OCI-LY1 (cell line): ENCODE data around the gene PDE6G.

Experiments
- H2AFZ ChIP-seq: fragments of 200-600 bp; sonication (generic), shearing (Covaris generic); 2 replicates; pipeline ENCODE4 v1.6.0; 2014; ENCODE audit warnings: antibody characterized with exemption, mild to moderate bottlenecking, low read length
- H3F3A ChIP-seq: fragments of 200-600 bp; sonication (generic), shearing (Covaris generic); 2 replicates; pipeline ENCODE4 v1.6.0; 2014; ENCODE audit warnings: mild to moderate bottlenecking, antibody characterized with exemption, low read length, moderate library complexity; ENCODE audit not compliant: insufficient read depth
- H3K27ac ChIP-seq: fragments of 200-600 bp; sonication (generic); 2 replicates; pipeline ENCODE4 v1.5.1; 2014; ENCODE audit warnings: low read length, mixed run types, mild to moderate bottlenecking, low read depth; ENCODE audit not compliant: poor library complexity, severe bottlenecking
- H3K27me3 ChIP-seq: fragments of 200-600 bp; sonication (generic); 2 replicates; pipeline ENCODE4 v1.6.0; 2014; ENCODE audit warnings: antibody characterized with exemption, mild to moderate bottlenecking, low read length, moderate library complexity; ENCODE audit not compliant: insufficient read depth
- H3K36me3 ChIP-seq: fragments of 200-600 bp; sonication (generic); 2 replicates; pipeline ENCODE4 v1.6.1; 2014; ENCODE audit warnings: mild to moderate bottlenecking, antibody characterized with exemption, low read length, moderate library complexity, mixed read lengths; ENCODE audit not compliant: insufficient read depth
- H3K4me1 ChIP-seq: fragments of 200-600 bp; sonication (generic); 2 replicates; pipeline ENCODE4 v1.5.1; 2014; ENCODE audit warnings: mild to moderate bottlenecking, low read length, moderate library complexity; ENCODE audit not compliant: insufficient read depth, severe bottlenecking
- H3K4me2 ChIP-seq: fragments of 200-600 bp; sonication (generic), shearing (Covaris generic); 2 replicates; pipeline ENCODE4 v1.6.1; 2014; ENCODE audit warnings: low read length
- H3K4me3 ChIP-seq: fragments of 200-600 bp; sonication (generic); 2 replicates; pipeline ENCODE4 v1.5.1; 2014; ENCODE audit warnings: low read length, low read depth, mild to moderate bottlenecking, mixed read lengths; ENCODE audit not compliant: poor library complexity, severe bottlenecking
- H3K79me2 ChIP-seq: fragments of 200-600 bp; shearing (Covaris generic); 2 replicates; pipeline ENCODE4 v1.6.1; 2016; ENCODE audit warnings: mixed run types, low read length, mixed read lengths; ENCODE audit not compliant: insufficient read depth
- H3K9ac ChIP-seq: fragments of 200-600 bp; sonication (generic), shearing (Covaris generic); 2 replicates; pipeline ENCODE4 v1.6.1; 2014; ENCODE audit warnings: mild to moderate bottlenecking, low read length, mixed read lengths
- H3K9me2 ChIP-seq: fragments of 200-600 bp; sonication (generic), shearing (Covaris generic); 2 replicates; pipeline ENCODE4 v1.6.1; 2014; ENCODE audit warnings: low read depth, mild to moderate bottlenecking, low read length, mixed read lengths
- H3K9me3 ChIP-seq: fragments of 200-600 bp; shearing (Covaris generic); 2 replicates; pipeline ENCODE4 v1.6.1; 2014; ENCODE audit warnings: low read length, mixed read lengths
- H4K20me1 ChIP-seq: fragments of 200-600 bp; sonication (generic), shearing (Covaris generic); 2 replicates; pipeline ENCODE4 v1.6.0; 2016; ENCODE audit warnings: mild to moderate bottlenecking, low read length; ENCODE audit not compliant: insufficient read depth
- EZH2 ChIP-seq: fragments of 200-600 bp; sonication (generic), shearing (Covaris generic); IDR thresholded peaks from 2 replicates; pipeline ENCODE4 v1.8.0; 2017; ENCODE audit warnings: borderline replicate concordance, mixed run types, mild to moderate bottlenecking, antibody characterized with exemption, low read length, moderate library complexity, mixed read lengths
- TF ChIP-seq, protein P1 (sequence below): fragments of 200-600 bp; sonication (generic), shearing (Covaris generic); IDR thresholded peaks from 2 replicates; pipeline ENCODE4 v1.5.1; 2017; ENCODE audit warnings: mild to moderate bottlenecking, antibody characterized with exemption, low read length, moderate library complexity, mixed read lengths

Gene PDE6G

GRCh38 chr17:81691608-81692007 lies 35.3 kb upstream of the PDE6G start:
- Histone ChIP-seq H3K9me3 (no peaks in the 10 kb centered on the region), H3K4me3 (no peak overlapping the region), H3K79me2 (no peaks in the 10 kb centered on the region), H3F3A (no peaks in the 10 kb centered on the region), H3K9ac (no peak overlapping the region), H4K20me1 (no peaks in the 10 kb centered on the region), H3K36me3 (peaks cover 93% of the 10 kb centered on the region), H2AFZ (no peak overlapping the region), H3K27me3 (no peaks in the 10 kb centered on the region), H3K9me2 (no peaks in the 10 kb centered on the region), H3K4me1 (no peaks in the 10 kb centered on the region), H3K4me2 (no peak overlapping the region), H3K27ac (no peak overlapping the region)
- no peak for TF ChIP-seq EZH2
- TF ChIP-seq, protein P1, sequence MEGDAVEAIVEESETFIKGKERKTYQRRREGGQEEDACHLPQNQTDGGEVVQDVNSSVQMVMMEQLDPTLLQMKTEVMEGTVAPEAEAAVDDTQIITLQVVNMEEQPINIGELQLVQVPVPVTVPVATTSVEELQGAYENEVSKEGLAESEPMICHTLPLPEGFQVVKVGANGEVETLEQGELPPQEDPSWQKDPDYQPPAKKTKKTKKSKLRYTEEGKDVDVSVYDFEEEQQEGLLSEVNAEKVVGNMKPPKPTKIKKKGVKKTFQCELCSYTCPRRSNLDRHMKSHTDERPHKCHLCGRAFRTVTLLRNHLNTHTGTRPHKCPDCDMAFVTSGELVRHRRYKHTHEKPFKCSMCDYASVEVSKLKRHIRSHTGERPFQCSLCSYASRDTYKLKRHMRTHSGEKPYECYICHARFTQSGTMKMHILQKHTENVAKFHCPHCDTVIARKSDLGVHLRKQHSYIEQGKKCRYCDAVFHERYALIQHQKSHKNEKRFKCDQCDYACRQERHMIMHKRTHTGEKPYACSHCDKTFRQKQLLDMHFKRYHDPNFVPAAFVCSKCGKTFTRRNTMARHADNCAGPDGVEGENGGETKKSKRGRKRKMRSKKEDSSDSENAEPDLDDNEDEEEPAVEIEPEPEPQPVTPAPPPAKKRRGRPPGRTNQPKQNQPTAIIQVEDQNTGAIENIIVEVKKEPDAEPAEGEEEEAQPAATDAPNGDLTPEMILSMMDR = no peak

DNA sequence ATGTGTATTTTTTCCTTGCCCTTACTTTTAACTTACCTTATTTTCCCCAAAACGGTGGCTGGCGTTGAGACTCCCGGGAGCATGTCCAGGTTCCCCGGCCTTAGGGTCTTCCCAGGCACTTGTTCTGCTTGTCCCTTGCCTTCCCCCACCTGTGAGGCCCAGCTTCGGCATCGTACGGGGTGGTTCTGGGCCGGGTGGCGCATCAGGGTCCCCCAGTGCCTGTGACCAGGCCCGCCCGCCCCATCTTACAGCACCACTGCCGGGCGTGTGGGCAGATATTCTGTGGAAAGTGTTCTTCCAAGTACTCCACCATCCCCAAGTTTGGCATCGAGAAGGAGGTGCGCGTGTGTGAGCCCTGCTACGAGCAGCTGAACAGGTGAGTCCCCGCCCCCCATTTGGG lies 34.9 kb upstream of the PDE6G start:
- no peak for TF ChIP-seq EZH2
- TF ChIP-seq, protein P1 = no peak
- Histone ChIP-seq H3K36me3 (peaks cover 93% of the 10 kb centered on the region), H3K79me2 (no peaks in the 10 kb centered on the region), H4K20me1 (no peaks in the 10 kb centered on the region), H3K4me3 (no peak overlapping the region), H3K9ac (no peak overlapping the region), H3K9me2 (no peaks in the 10 kb centered on the region), H3K4me2 (no peak overlapping the region), H3F3A (no peaks in the 10 kb centered on the region), H3K9me3 (no peaks in the 10 kb centered on the region), H3K27me3 (no peaks in the 10 kb centered on the region), H2AFZ (no peak overlapping the region), H3K27ac (no peak overlapping the region), H3K4me1 (no peaks in the 10 kb centered on the region)

- Histone ChIP-seq H3K79me2 (no peaks in the 10 kb centered on the region; the same call in 1 of the 2 replicates), H3K4me2 (no peak overlapping the region), H3K4me1 (peaks cover 3% of the 10 kb centered on the region), H3K9me2 (no peaks in the 10 kb centered on the region), H3K9me3 (no peaks in the 10 kb centered on the region), H3K4me3 (no peak overlapping the region), H3K9ac (no peak overlapping the region), H3K36me3 (peaks cover 93% of the 10 kb centered on the region), H3F3A (no peaks in the 10 kb centered on the region), H4K20me1 (no peaks in the 10 kb centered on the region), H2AFZ (no peak overlapping the region), H3K27ac (no peak overlapping the region), H3K27me3 (no peaks in the 10 kb centered on the region)
- TF ChIP-seq, protein P1 = no peak
- no peak for TF ChIP-seq EZH2
These were observed 34.2 kb upstream of the PDE6G start for GRCh38 chr17:81690549-81690948.
